BLaER1 (cell line): ENCODE data around the gene CAMK1.

Experiments
- H3K27ac ChIP-seq: shearing (Covaris generic); formaldehyde crosslinking; 2 replicates; pipeline ENCODE4 v1.8.1; 2022
- H3K27me3 ChIP-seq: shearing (Covaris generic); formaldehyde crosslinking; 2 replicates; pipeline ENCODE4 v1.8.1; 2022
- H3K36me3 ChIP-seq: shearing (Covaris generic); formaldehyde crosslinking; 2 replicates; pipeline ENCODE4 v1.8.1; 2022
- H3K4me1 ChIP-seq: shearing (Covaris generic); formaldehyde crosslinking; 2 replicates; pipeline ENCODE4 v1.8.1; 2022
- H3K4me2 ChIP-seq: shearing (Covaris generic); formaldehyde crosslinking; 2 replicates; pipeline ENCODE4 v1.8.1; 2022
- H3K4me3 ChIP-seq: shearing (Covaris generic); formaldehyde crosslinking; 2 replicates; pipeline ENCODE4 v1.8.1; 2022
- H3K9ac ChIP-seq: shearing (Covaris generic); formaldehyde crosslinking; 2 replicates; pipeline ENCODE4 v1.8.1; 2022
- H3K9me3 ChIP-seq: shearing (Covaris generic); formaldehyde crosslinking; 2 replicates; pipeline ENCODE4 v1.8.1; 2022
- H4K20me1 ChIP-seq: shearing (Covaris generic); formaldehyde crosslinking; 2 replicates; pipeline ENCODE4 v1.8.1; 2022
- Cebpa-rat ChIP-seq: shearing (Covaris generic); IDR thresholded peaks from 2 replicates; pipeline ENCODE4 v1.8.1; 2022

The CAMK1 gene

GRCh38 chr3:9794400-9794799 lies 24.7 kb upstream of the CAMK1 start:
- peaks cover 59% of the 10 kb centered on the region for H3K36me3 ChIP-seq
- peak overlapping the region; percentile 98 for H3K9ac ChIP-seq
- no peaks in the 10 kb centered on the region for H3K9me3 ChIP-seq
- no peaks in the 10 kb centered on the region for H3K27me3 ChIP-seq
- no peak for TF ChIP-seq Cebpa-rat
- peaks cover 37% of the 10 kb centered on the region for H3K4me1 ChIP-seq
- peaks cover 63% of the 10 kb centered on the region for H4K20me1 ChIP-seq
- H3K4me3 ChIP-seq, result peak overlapping the region; percentile 98; the same call in 1 of the 2 replicates
- H3K4me2 ChIP-seq, result peak overlapping the region; percentile 94
- H3K27ac ChIP-seq, result no peak overlapping the region

GRCh38 chr3:9793161-9793781 lies 23.5 kb upstream of the CAMK1 start:
- Histone ChIP-seq H3K9me3 (no peaks in the 10 kb centered on the region), H3K4me2 (peak overlapping the region; percentile 94), H3K4me3 (peak overlapping the region; percentile 98), H3K27ac (peak overlapping the region; percentile 99), H3K4me1 (peaks cover 37% of the 10 kb centered on the region), H3K27me3 (no peaks in the 10 kb centered on the region), H3K36me3 (peaks cover 56% of the 10 kb centered on the region), H3K9ac (peak overlapping the region; percentile 98), H4K20me1 (peaks cover 51% of the 10 kb centered on the region)
- TF ChIP-seq Cebpa-rat, result no peak

- TF ChIP-seq Cebpa-rat, result no peak
These were observed 22.8 kb upstream of the CAMK1 start, which contains the start of the genes ARPC4 and TADA3 for GRCh38 chr3:9792405-9793160. TSS of gene ARPC4 (plus strand) at chr3:9793082. CDS start at chr3:9793122, 40 bp downstream. TSS of gene TADA3 (minus strand) at chr3:9792473. CDS start at chr3:9791466, 1,007 bp downstream.

GRCh38 chr3:9791790-9792404 lies 22.1 kb upstream of the CAMK1 start:
- Histone ChIP-seq H3K4me2 (peak overlapping the region; percentile 72), H3K4me3 (peak overlapping the region; percentile 98), H3K27ac (peak overlapping the region; percentile 99), H3K4me1 (peaks cover 37% of the 10 kb centered on the region), H3K9ac (peak overlapping the region; percentile 98), H3K36me3 (peaks cover 48% of the 10 kb centered on the region), H3K27me3 (no peaks in the 10 kb centered on the region), H3K9me3 (no peaks in the 10 kb centered on the region), H4K20me1 (peaks cover 38% of the 10 kb centered on the region)
- TF ChIP-seq Cebpa-rat, result no peak

More at GRCh38 chr3:9792405-9793160, 22.8 kb upstream of the CAMK1 start, which contains the start of the genes ARPC4 and TADA3:
- no peaks in the 10 kb centered on the region for H3K9me3 ChIP-seq
- H3K4me1 ChIP-seq, result peaks cover 37% of the 10 kb centered on the region
- no peaks in the 10 kb centered on the region for H3K27me3 ChIP-seq
- peak within 1 kb of the TSS; percentile 98 for H3K4me3 ChIP-seq
- peak within 1 kb of the TSS; percentile 94 for H3K4me2 ChIP-seq
- peaks cover 49% of the 10 kb centered on the region for H3K36me3 ChIP-seq
- H4K20me1 ChIP-seq, result peaks cover 44% of the 10 kb centered on the region
- H3K27ac ChIP-seq, result peak within 1 kb of the TSS; percentile 99
- H3K9ac ChIP-seq, result peak within 1 kb of the TSS; percentile 98

GRCh38 chr3:9791127-9791526 lies 21.4 kb upstream of the CAMK1 start:
- no peaks in the 10 kb centered on the region for H3K27me3 ChIP-seq
- H3K4me2 ChIP-seq, result peak overlapping the region; percentile 72
- TF ChIP-seq Cebpa-rat, result no peak
- H3K4me1 ChIP-seq, result peaks cover 37% of the 10 kb centered on the region
- H3K36me3 ChIP-seq, result peaks cover 45% of the 10 kb centered on the region
- no peak overlapping the region for H3K4me3 ChIP-seq
- H4K20me1 ChIP-seq, result peaks cover 30% of the 10 kb centered on the region
- no peaks in the 10 kb centered on the region for H3K9me3 ChIP-seq
- H3K9ac ChIP-seq, result no peak overlapping the region
- H3K27ac ChIP-seq, result 0 out of 2 replicates have a peak overlapping the region, but pooled peaks have one; percentile 99

GRCh38 chr3:9787714-9788113 lies 18.0 kb upstream of the CAMK1 start:
- Histone ChIP-seq H3K4me3 (no peak overlapping the region), H3K4me2 (no peak overlapping the region), H4K20me1 (no peaks in the 10 kb centered on the region), H3K27ac (no peak overlapping the region), H3K4me1 (peaks cover 27% of the 10 kb centered on the region), H3K9me3 (no peaks in the 10 kb centered on the region), H3K9ac (no peak overlapping the region), H3K36me3 (peaks cover 34% of the 10 kb centered on the region), H3K27me3 (no peaks in the 10 kb centered on the region)
- TF ChIP-seq Cebpa-rat, result no peak

GRCh38 chr3:9786825-9787669 lies 17.3 kb upstream of the CAMK1 start:
- Histone ChIP-seq H3K27me3 (no peaks in the 10 kb centered on the region), H3K9me3 (no peaks in the 10 kb centered on the region), H3K4me2 (no peak overlapping the region), H3K27ac (no peak overlapping the region), H4K20me1 (no peaks in the 10 kb centered on the region), H3K9ac (no peak overlapping the region), H3K4me3 (no peak overlapping the region), H3K36me3 (peaks cover 34% of the 10 kb centered on the region), H3K4me1 (peaks cover 32% of the 10 kb centered on the region)
- no peak for TF ChIP-seq Cebpa-rat

GRCh38 chr3:9786209-9786739 lies 16.5 kb upstream of the CAMK1 start:
- no peak overlapping the region for H3K27ac ChIP-seq
- no peaks in the 10 kb centered on the region for H3K9me3 ChIP-seq
- no peak overlapping the region for H3K4me2 ChIP-seq
- H3K9ac ChIP-seq, result no peak overlapping the region
- no peaks in the 10 kb centered on the region for H3K27me3 ChIP-seq
- peaks cover 34% of the 10 kb centered on the region for H3K36me3 ChIP-seq
- no peak overlapping the region for H3K4me3 ChIP-seq
- no peak for TF ChIP-seq Cebpa-rat
- H3K4me1 ChIP-seq, result peaks cover 32% of the 10 kb centered on the region
- H4K20me1 ChIP-seq, result no peaks in the 10 kb centered on the region

GRCh38 chr3:9785602-9786001 lies 15.9 kb upstream of the CAMK1 start:
- Histone ChIP-seq H3K9me3 (no peaks in the 10 kb centered on the region), H3K4me2 (no peak overlapping the region; the same call in 1 of the 2 replicates), H4K20me1 (no peaks in the 10 kb centered on the region), H3K36me3 (peaks cover 34% of the 10 kb centered on the region), H3K4me1 (peaks cover 32% of the 10 kb centered on the region), H3K27ac (no peak overlapping the region), H3K9ac (no peak overlapping the region), H3K27me3 (no peaks in the 10 kb centered on the region), H3K4me3 (no peak overlapping the region)
- no peak for TF ChIP-seq Cebpa-rat
